ENCODE measurements around the gene ARHGAP15. TPM values are rescaled to one million over a fixed set of nuclear protein-coding genes. Genes with fewer than 3 reads are reported as not detected.

ARHGAP15 gene
- total RNA-seq, 2 donors from 2014 or later = 2.6 to 6.9 TPM

- Histone ChIP-seq H3K4me3 (no peak overlapping the region), H3K9me3 (no peaks in the 10 kb centered on the region), H3K4me1 (no peaks in the 10 kb centered on the region), H3K27ac (no peak overlapping the region), H3K36me3 (no peaks in the 10 kb centered on the region), H3K27me3 (no peaks in the 10 kb centered on the region)
- TF ChIP-seq, protein P1, sequence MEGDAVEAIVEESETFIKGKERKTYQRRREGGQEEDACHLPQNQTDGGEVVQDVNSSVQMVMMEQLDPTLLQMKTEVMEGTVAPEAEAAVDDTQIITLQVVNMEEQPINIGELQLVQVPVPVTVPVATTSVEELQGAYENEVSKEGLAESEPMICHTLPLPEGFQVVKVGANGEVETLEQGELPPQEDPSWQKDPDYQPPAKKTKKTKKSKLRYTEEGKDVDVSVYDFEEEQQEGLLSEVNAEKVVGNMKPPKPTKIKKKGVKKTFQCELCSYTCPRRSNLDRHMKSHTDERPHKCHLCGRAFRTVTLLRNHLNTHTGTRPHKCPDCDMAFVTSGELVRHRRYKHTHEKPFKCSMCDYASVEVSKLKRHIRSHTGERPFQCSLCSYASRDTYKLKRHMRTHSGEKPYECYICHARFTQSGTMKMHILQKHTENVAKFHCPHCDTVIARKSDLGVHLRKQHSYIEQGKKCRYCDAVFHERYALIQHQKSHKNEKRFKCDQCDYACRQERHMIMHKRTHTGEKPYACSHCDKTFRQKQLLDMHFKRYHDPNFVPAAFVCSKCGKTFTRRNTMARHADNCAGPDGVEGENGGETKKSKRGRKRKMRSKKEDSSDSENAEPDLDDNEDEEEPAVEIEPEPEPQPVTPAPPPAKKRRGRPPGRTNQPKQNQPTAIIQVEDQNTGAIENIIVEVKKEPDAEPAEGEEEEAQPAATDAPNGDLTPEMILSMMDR (IDR thresholded peaks at IDR 0.05) = no peak
- DNase-seq (ENCODE audit: low spot score) = no peak
These were observed 7.3 kb upstream of the ARHGAP15 start for GRCh38 chr2:143121957-143122356.

GRCh38 chr2:143123911-143124310, 5.3 kb upstream of the ARHGAP15 start:
- H3K9me3 ChIP-seq = no peaks in the 10 kb centered on the region
- no peaks in the 10 kb centered on the region for H3K4me1 ChIP-seq
- no peaks in the 10 kb centered on the region for H3K36me3 ChIP-seq
- TF ChIP-seq, protein P1 (IDR thresholded peaks at IDR 0.05) = no peak
- no peak overlapping the region for H3K27ac ChIP-seq
- no peaks in the 10 kb centered on the region for H3K27me3 ChIP-seq
- no peak overlapping the region for H3K4me3 ChIP-seq
- no peak for DNase-seq (ENCODE audit: low spot score)

DNA sequence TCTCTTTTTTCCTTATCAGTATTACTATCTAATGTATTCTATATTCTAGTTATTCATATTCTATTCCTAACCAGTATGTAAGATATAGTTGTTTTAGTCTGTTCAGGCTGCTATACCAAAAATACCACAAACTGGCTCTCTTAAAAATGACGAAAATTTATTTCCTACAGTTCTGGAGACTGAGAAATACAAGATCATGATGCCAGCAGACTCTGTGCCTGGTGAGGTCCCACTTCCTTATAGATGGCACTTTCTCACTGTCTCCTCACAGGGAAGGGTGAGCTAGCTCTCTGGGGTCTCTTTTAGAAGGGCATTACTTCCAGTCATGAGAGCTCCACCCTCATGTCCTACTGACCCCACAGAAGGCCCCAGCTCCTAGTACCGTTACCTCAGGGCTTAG, 4.8 kb upstream of the ARHGAP15 start:
- no peak for DNase-seq (ENCODE audit: low spot score)
- TF ChIP-seq, protein P1 (IDR thresholded peaks at IDR 0.05) = no peak

GRCh38 chr2:143125717-143126116, 3.5 kb upstream of the ARHGAP15 start:
- no peaks in the 10 kb centered on the region for H3K9me3 ChIP-seq
- no peak overlapping the region for H3K27ac ChIP-seq
- no peaks in the 10 kb centered on the region for H3K36me3 ChIP-seq
- H3K27me3 ChIP-seq = no peaks in the 10 kb centered on the region
- TF ChIP-seq, protein P1 (IDR thresholded peaks at IDR 0.05) = no peak
- no peak for DNase-seq (ENCODE audit: low spot score)
- H3K4me1 ChIP-seq = no peaks in the 10 kb centered on the region
- H3K4me3 ChIP-seq = no peak overlapping the region

More for the DNA sequence above, 4.8 kb upstream of the ARHGAP15 start:
- no peaks in the 10 kb centered on the region for H3K27me3 ChIP-seq
- no peak overlapping the region for H3K27ac ChIP-seq
- no peaks in the 10 kb centered on the region for H3K4me1 ChIP-seq
- no peak overlapping the region for H3K4me3 ChIP-seq
- H3K36me3 ChIP-seq = no peaks in the 10 kb centered on the region
- H3K9me3 ChIP-seq = no peaks in the 10 kb centered on the region

DNA sequence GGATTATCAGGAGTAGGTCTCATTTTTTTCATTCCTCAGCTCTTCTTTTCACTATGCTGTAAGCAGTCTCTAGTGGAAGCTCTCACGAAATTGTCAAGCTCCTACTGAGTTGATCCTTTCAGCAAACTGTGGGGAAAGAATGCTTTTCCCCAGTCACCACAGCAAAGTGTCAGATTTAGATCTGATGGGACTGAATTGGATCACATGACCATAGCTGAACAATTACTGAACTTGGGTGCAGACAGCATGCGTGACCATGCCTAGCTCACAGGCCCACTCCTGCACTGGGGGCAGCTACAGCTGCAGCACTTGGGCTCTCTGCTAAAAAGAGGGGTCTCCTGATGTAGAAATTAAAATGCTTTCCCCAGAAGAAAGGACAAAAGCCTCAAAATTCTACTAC, 3.1 kb downstream of the ARHGAP15 start:
- no peak for DNase-seq (ENCODE audit: low spot score)
- TF ChIP-seq, protein P1 (IDR thresholded peaks at IDR 0.05) = no peak
- Histone ChIP-seq H3K4me3 (no peak overlapping the region), H3K27me3 (no peaks in the 10 kb centered on the region), H3K27ac (no peak overlapping the region), H3K4me1 (no peaks in the 10 kb centered on the region), H3K36me3 (no peaks in the 10 kb centered on the region), H3K9me3 (no peaks in the 10 kb centered on the region)

GRCh38 chr2:143133783-143134182, 4.6 kb downstream of the ARHGAP15 start:
- no peak for DNase-seq (ENCODE audit: low spot score)
- Histone ChIP-seq H3K27me3 (no peaks in the 10 kb centered on the region), H3K27ac (no peak overlapping the region), H3K4me3 (no peak overlapping the region), H3K4me1 (no peaks in the 10 kb centered on the region), H3K9me3 (no peaks in the 10 kb centered on the region), H3K36me3 (no peaks in the 10 kb centered on the region)
- TF ChIP-seq, protein P1 (IDR thresholded peaks at IDR 0.05) = no peak

All from right atrium auricular region (tissue), 2 donors.